Stomach (tissue), 4 donors: ENCODE results near the gene LRP1B.

Experiments used
- POLR2AphosphoS5 ChIP-seq, 3 donors: sonication (generic); formaldehyde crosslinking; IDR thresholded peaks; one replicate each; pipeline ENCODE4 v1.6.1; 2016; ENCODE audit warnings: antibody characterized with exemption in 3 of 3
- TF ChIP-seq, protein P1 (sequence below), 7 experiments: fragments of 450-650 bp in 4 of 7; fragments of 200-600 bp in 3 of 7; sonication (generic) in 3 of 7; IDR thresholded peaks; one replicate each; pipeline ENCODE4 v1.5.1; 2016 to 2019; ENCODE audit warnings: antibody characterized with exemption in 7 of 7, control low read depth in 2 of 7, mild to moderate bottlenecking in 1 of 7

DNA sequence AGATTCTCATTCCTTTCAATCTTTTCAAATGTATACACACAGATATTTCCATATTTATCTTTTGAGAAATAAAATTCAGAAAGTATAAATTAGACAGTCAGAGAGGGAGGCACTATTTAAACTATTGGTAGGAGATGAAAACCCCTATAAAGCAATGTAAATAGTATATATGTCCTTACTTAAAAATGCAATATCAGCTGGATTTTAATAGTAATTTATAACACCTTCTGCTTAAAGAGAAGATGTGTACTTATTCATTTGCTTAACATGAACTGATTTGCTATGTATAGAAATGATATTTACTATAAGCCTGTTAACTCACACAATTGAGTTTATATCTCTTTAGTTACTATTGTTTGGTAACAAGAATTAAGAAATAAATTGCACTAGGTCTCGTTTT, 163.3 kb downstream of the LRP1B start:
- TF ChIP-seq, protein P1, sequence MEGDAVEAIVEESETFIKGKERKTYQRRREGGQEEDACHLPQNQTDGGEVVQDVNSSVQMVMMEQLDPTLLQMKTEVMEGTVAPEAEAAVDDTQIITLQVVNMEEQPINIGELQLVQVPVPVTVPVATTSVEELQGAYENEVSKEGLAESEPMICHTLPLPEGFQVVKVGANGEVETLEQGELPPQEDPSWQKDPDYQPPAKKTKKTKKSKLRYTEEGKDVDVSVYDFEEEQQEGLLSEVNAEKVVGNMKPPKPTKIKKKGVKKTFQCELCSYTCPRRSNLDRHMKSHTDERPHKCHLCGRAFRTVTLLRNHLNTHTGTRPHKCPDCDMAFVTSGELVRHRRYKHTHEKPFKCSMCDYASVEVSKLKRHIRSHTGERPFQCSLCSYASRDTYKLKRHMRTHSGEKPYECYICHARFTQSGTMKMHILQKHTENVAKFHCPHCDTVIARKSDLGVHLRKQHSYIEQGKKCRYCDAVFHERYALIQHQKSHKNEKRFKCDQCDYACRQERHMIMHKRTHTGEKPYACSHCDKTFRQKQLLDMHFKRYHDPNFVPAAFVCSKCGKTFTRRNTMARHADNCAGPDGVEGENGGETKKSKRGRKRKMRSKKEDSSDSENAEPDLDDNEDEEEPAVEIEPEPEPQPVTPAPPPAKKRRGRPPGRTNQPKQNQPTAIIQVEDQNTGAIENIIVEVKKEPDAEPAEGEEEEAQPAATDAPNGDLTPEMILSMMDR (IDR thresholded peaks at IDR 0.05), result no peak
- no peak for TF ChIP-seq POLR2AphosphoS5 (IDR thresholded peaks at IDR 0.05)
